Omental fat pad (tissue), 4 donors: ENCODE measurements around the gene FAM90A26. TPM values are rescaled to one million over a fixed set of nuclear protein-coding genes. Genes with fewer than 3 reads are reported as not detected.
"Not testable (repeated sequence)": the region's sequence is repeated elsewhere in the genome, so short reads cannot be mapped to it uniquely, and the experiment has no call there.

Experiments
- ATAC-seq: fragments of 150-250 bp; one replicate; pipeline ENCODE4 v1.9.1; 2016; ENCODE audit warnings: mild to moderate bottlenecking, moderate library complexity; ENCODE audit not compliant: low FRiP score
- DNase-seq: peaks from one replicate; pipeline ENCODE4 v3.0.0-alpha.2; 2019; ENCODE audit warnings: low spot score
- total RNA-seq, 4 donors: library from RNA; depleted of rRNA; stranded (reverse); fragments of >200 nt; gene quantifications; one replicate each; pipeline ENCODE4 v1.1.0, GENCODE V29; 2016

Gene FAM90A26
- total RNA-seq, 4 donors from 2014 or later = not detected

GRCh38 chr4:9152180-9153007 lies 17.8 kb upstream of the FAM90A26 start:
- ATAC-seq = peak; percentile 99
- DNase-seq = peak; percentile 84

DNA sequence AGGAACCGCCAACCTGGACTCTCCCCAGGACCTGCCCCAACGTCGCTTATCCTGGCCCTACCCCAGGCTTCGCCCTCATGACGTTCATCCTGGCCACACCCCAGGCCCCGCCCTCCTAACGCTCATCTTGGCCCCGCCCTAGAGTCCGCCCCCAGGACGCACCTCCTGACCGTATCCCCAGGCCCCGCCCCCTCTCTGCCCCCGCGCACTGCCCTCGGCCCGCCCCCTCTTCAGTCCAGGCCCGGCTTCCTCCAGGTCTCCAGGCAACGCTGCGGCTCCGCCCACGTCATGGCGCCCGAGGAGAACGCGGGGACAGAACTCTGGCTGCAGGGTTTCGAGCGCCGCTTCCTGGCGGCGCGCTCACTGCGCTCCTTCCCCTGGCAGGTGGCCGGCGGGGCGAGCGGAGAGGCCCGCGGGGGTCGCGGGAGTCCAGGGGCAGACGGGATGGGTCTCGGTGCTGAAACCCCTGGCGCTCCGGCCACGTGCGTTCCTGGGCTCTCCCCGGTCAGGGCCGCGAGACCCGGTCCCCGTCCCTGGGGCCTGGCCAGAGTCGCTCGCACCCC lies 17.1 kb upstream of the FAM90A26 start:
- ATAC-seq (peak; percentile 100), DNase-seq (peak; percentile 94)

DNA sequence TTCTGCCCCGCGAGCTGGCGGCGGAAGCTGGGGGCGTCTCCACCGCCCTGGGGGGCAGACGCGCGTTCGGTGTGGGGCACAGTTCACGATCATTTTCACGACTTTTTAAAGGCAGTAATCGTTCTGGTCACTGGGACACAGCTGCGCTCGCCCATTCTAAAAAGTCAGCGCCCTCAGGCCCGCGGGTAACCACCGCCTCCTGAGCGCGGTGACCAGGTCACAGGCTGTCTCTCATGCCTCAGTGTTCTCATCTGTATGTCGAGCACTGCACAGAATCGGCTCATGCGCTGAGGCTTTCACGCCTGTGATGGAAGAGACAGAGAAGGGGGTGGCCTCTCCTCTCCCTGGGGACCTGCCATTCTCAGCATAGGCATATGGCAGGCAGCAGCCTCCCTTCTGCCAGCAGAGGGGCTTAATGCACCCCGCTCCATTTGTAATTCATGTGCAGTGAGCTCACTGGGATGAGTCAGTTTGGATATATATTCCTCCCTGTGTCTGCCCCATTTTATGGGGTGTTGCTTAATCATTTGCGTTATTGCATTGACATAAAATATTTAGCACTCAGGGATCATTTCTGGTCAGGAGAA lies 16.5 kb upstream of the FAM90A26 start:
- not testable (repeated sequence) for ATAC-seq, DNase-seq

DNA sequence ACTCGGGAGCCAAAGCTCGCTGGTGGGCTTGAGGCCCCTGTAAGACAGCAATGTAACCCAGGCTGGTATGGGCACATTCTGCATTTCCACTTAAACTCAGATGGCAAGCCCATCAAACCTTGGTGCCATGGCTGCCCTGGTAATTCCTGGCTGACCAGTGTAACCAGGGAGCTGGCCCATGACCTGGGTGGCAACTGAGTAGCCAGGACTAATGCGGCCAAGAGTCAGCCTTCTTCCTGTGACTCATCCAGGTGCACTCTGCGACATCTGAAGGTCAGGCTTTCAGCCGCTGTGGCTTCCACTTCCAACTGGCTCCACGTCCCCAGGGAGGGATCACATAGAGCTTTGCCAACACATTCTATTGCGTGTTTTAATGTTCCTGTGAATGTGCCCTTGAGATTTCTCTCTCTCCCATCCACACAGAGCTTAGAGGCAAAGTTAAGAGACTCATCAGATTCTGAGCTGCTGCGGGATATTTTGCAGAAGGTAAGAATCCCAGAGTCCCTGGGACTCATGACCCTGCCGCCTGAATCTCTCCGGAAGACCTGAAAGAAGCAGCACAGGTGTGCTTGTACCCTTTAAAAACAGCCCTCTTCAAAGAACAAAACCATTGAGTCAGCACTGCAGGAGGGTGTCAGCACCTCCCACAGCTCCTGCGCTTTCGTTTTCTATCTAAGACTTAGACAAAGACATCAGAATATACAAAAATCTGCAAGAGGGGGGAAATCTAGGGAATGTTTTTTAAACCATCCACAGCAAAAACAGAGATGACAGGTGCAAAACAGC lies 14.9 kb upstream of the FAM90A26 start:
- DNase-seq, ATAC-seq: not testable (repeated sequence)

- not testable (repeated sequence) for DNase-seq, ATAC-seq
Observed at GRCh38 chr4:9158392-9158791, 11.8 kb upstream of the FAM90A26 start.

- DNase-seq, ATAC-seq: not testable (repeated sequence)
Observed at GRCh38 chr4:9160046-9160445, 10.2 kb upstream of the FAM90A26 start.

- not testable (repeated sequence) for DNase-seq, ATAC-seq
Observed at GRCh38 chr4:9165990-9166389, 4.2 kb upstream of the FAM90A26 start.

DNA sequence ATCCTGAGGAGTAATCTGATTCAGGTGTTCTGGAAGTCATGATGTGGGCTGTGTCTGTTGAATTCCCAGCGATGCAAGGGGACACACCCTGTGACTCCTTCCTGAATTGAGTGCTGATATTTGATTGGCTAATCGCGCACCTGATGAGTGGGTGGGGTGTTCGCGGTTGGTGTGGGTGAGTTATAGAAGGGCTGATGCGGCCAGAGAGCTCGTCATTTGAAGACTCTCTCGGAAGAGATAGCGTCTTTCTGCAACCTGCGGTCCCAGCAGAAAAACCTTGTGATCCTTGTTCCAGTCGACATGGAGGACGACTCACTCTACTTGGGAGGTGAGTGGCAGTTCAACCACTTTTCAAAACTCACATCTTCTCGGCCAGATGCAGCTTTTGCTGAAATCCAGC lies 40.1 kb downstream of the FAM90A26 start, which contains the start of gene USP17L10:
Gene USP17L10, plus strand, starts transcription at position 301 of the 400 bp plus-strand sequence. Its CDS starts 0 bp downstream, at position 301.
- DNase-seq, ATAC-seq: not testable (repeated sequence)

GRCh38 chr4:9214701-9215100 lies 44.5 kb downstream of the FAM90A26 start:
- DNase-seq, ATAC-seq: not testable (repeated sequence)

- not testable (repeated sequence) for ATAC-seq, DNase-seq
Observed at GRCh38 chr4:9215105-9215504, 44.9 kb downstream of the FAM90A26 start, which contains the start of gene USP17L11. TSS of gene USP17L11 (plus strand) at chr4:9215405. CDS start at chr4:9215405, 0 bp downstream.

DNA sequence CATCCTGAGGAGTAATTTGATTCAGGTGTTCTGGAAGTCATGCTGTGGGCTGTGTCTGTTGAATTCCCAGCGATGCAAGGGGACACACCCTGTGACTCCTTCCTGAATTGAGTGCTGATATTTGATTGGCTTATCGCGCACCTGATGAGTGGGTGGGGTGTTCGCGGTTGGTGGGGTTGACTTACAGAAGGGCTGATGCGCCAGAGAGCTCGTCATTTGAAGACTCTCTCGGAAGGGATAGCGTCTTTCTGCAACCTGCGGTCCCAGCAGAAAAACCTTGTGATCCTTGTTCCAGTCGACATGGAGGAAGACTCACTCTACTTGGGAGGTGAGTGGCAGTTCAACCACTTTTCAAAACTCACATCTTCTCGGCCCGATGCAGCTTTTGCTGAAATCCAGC lies 49.6 kb downstream of the FAM90A26 start, which contains the start of gene USP17L12:
Gene USP17L12, plus strand, starts transcription at position 301 of the 400 bp plus-strand sequence. Its CDS starts 0 bp downstream, at position 301.
- DNase-seq, ATAC-seq: not testable (repeated sequence)

DNA sequence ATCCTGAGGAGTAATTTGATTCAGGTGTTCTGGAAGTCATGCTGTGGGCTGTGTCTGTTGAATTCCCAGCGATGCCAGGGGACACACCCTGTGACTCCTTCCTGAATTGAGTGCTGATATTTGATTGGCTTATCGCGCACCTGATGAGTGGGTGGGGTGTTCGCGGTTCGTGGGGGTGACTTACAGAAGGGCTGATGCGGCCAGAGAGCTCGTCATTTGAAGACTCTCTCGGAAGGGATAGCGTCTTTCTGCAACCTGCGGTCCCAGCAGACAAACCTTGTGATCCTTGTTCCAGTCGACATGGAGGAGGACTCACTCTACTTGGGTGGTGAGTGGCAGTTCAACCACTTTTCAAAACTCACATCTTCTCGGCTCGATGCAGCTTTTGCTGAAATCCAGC lies 54.4 kb downstream of the FAM90A26 start, which contains the start of gene USP17L13:
Gene USP17L13, plus strand, starts transcription at position 301 of the 400 bp plus-strand sequence. Its CDS starts 0 bp downstream, at position 301.
- DNase-seq, ATAC-seq: not testable (repeated sequence)

Other genes with a start within 250 kb of the FAM90A26 start
- gene USP17L10, start 40.2 kb downstream of the FAM90A26 start, total RNA-seq = not detected
- not detected for gene USP17L11, start 45.0 kb downstream of the FAM90A26 start, total RNA-seq
- not detected for gene USP17L12, start 49.7 kb downstream of the FAM90A26 start, total RNA-seq
- gene USP17L13, start 54.5 kb downstream of the FAM90A26 start, total RNA-seq = not detected
- not detected for gene USP17L15, start 64.0 kb downstream of the FAM90A26 start, total RNA-seq
- gene USP17L17, start 73.5 kb downstream of the FAM90A26 start, total RNA-seq = not detected
- gene USP17L18, start 78.2 kb downstream of the FAM90A26 start, total RNA-seq = not detected
- gene USP17L19, start 83.0 kb downstream of the FAM90A26 start, total RNA-seq = not detected
- not detected for gene USP17L20, start 87.7 kb downstream of the FAM90A26 start, total RNA-seq
- not detected for gene USP17L21, start 92.5 kb downstream of the FAM90A26 start, total RNA-seq
- gene USP17L22, start 97.2 kb downstream of the FAM90A26 start, total RNA-seq = not detected
- gene USP17L24, start 154.8 kb downstream of the FAM90A26 start, total RNA-seq = not detected
- gene USP17L25, start 159.5 kb downstream of the FAM90A26 start, total RNA-seq = not detected
- gene USP17L26, start 164.2 kb downstream of the FAM90A26 start, total RNA-seq = not detected
- gene USP17L5, start 169.0 kb downstream of the FAM90A26 start, total RNA-seq = not detected
- not detected for gene USP17L27, start 173.7 kb downstream of the FAM90A26 start, total RNA-seq
- gene USP17L28, start 178.5 kb downstream of the FAM90A26 start, total RNA-seq = not detected
- not detected for gene USP17L29, start 183.2 kb downstream of the FAM90A26 start, total RNA-seq
- not detected for gene USP17L30, start 192.7 kb downstream of the FAM90A26 start, total RNA-seq